ENCODE measurements around the gene COA8. TPM values are rescaled to one million over a fixed set of nuclear protein-coding genes. Genes with fewer than 3 reads are reported as not detected.

Gene COA8
- total and polyA plus RNA-seq, 2 donors: 22.3 to 39.2 TPM

- no peak overlapping the region for H3K4me3 ChIP-seq (ENCODE audit: low read length in 2 of 2)
- no peak overlapping the region for H3K27ac ChIP-seq (ENCODE audit: low read depth in 1 of 2, low read length in 1 of 2)
- DNase-seq (ENCODE audit: low read depth in 6 of 9, low spot score in 9 of 9): no peak
- 96% methylated on average over 17 of the region's 17 CpGs for WGBS
- H3K9me3 ChIP-seq (ENCODE audit: control insufficient read depth in 2 of 2, insufficient read depth in 1 of 2, low read length in 1 of 2): no peaks in the 10 kb centered on the region
- peaks cover 0 to 4% of the 10 kb centered on the region in 2 donors for H3K36me3 ChIP-seq (ENCODE audit: control insufficient read depth in 2 of 2, insufficient read depth in 2 of 2, low read length in 1 of 2)
- peaks cover 0 to 2% of the 10 kb centered on the region in 2 donors for H3K4me1 ChIP-seq (ENCODE audit: control insufficient read depth in 2 of 2, insufficient read depth in 2 of 2, low read length in 2 of 2)
- H3K27me3 ChIP-seq (ENCODE audit: control insufficient read depth in 2 of 2, insufficient read depth in 1 of 2, low read length in 1 of 2): peaks cover 0 to under 1% of the 10 kb centered on the region in 2 donors
These were observed 11.4 kb upstream of the COA8 start for GRCh38 chr14:103551338-103551762.

DNA sequence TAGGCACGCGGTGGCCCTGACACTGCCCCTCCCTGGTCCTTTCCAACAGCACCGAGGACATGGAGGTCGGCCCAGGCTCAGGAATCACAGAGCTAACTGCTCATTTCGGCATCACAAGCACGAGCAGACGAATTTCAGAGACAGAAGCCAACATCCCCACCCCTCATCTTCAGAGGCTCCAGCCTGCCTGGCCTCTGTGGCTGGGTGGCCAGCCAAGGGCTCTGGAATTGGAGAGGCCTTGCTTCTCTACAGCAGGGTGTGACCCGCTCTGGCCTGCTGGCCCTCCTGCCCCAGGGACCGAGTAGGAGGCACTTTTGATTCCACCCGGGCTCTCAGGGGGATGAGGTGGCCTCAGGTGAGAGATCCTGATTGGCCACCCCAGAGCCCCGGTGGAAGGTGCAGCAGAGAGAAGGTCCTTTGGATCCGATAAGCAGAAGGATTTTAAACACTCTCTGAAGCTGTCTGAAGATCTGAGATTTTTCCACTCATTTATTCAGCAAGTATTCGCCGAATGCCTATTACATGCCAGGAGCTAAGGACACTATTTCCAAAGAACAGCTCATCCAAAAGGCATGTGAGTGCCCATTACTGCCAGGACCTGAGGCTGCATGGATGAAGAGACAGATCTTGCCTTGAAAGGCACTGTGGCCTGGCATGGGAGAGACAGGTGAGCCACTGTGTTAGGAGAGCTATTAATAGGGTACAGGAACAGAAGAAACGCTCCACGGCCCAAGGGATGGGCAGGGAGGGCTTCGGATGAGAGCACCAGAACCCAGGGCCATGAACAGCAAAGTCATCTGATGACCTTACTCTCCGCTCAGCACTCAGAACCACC is 10.5 kb upstream of the COA8 start:
- Histone ChIP-seq H3K4me3 (ENCODE audit: low read length in 2 of 2) (no peak overlapping the region), H3K9me3 (ENCODE audit: control insufficient read depth in 2 of 2, insufficient read depth in 1 of 2, low read length in 1 of 2) (no peaks in the 10 kb centered on the region), H3K27ac (ENCODE audit: low read depth in 1 of 2, low read length in 1 of 2) (no peak overlapping the region), H3K36me3 (ENCODE audit: control insufficient read depth in 2 of 2, insufficient read depth in 2 of 2, low read length in 1 of 2) (peaks cover 0 to 6% of the 10 kb centered on the region in 2 donors), H3K4me1 (ENCODE audit: control insufficient read depth in 2 of 2, insufficient read depth in 2 of 2, low read length in 2 of 2) (no peaks in the 10 kb centered on the region), H3K27me3 (ENCODE audit: control insufficient read depth in 2 of 2, insufficient read depth in 1 of 2, low read length in 1 of 2) (no peaks in the 10 kb centered on the region)
- WGBS: 96% methylated on average over 18 of the region's 18 CpGs
- no peak for DNase-seq (ENCODE audit: low read depth in 6 of 9, low spot score in 9 of 9)

GRCh38 chr14:103552846-103553210 is 9.9 kb upstream of the COA8 start:
- Histone ChIP-seq H3K4me3 (ENCODE audit: low read length in 2 of 2) (no peak overlapping the region), H3K27me3 (ENCODE audit: control insufficient read depth in 2 of 2, insufficient read depth in 1 of 2, low read length in 1 of 2) (no peaks in the 10 kb centered on the region), H3K27ac (ENCODE audit: low read depth in 1 of 2, low read length in 1 of 2) (no peak overlapping the region), H3K4me1 (ENCODE audit: control insufficient read depth in 2 of 2, insufficient read depth in 2 of 2, low read length in 2 of 2) (no peaks in the 10 kb centered on the region), H3K36me3 (ENCODE audit: control insufficient read depth in 2 of 2, insufficient read depth in 2 of 2, low read length in 1 of 2) (peaks cover 0 to 9% of the 10 kb centered on the region in 2 donors), H3K9me3 (ENCODE audit: control insufficient read depth in 2 of 2, insufficient read depth in 1 of 2, low read length in 1 of 2) (no peaks in the 10 kb centered on the region)
- 97% methylated on average over 11 of the region's 11 CpGs for WGBS
- DNase-seq (ENCODE audit: low read depth in 6 of 9, low spot score in 9 of 9): no peak

- 97% methylated on average over 15 of the region's 15 CpGs for WGBS
- no peaks in the 10 kb centered on the region for H3K9me3 ChIP-seq (ENCODE audit: control insufficient read depth in 2 of 2, insufficient read depth in 1 of 2, low read length in 1 of 2)
- H3K36me3 ChIP-seq (ENCODE audit: control insufficient read depth in 2 of 2, insufficient read depth in 2 of 2, low read length in 1 of 2): peaks cover 12 to 33% of the 10 kb centered on the region in 2 donors
- DNase-seq (ENCODE audit: low read depth in 6 of 9, low spot score in 9 of 9): no peak
- H3K4me3 ChIP-seq (ENCODE audit: low read length in 2 of 2): no peak overlapping the region
- peaks cover under 1 to 2% of the 10 kb centered on the region in 2 donors for H3K4me1 ChIP-seq (ENCODE audit: control insufficient read depth in 2 of 2, insufficient read depth in 2 of 2, low read length in 2 of 2)
- H3K27me3 ChIP-seq (ENCODE audit: control insufficient read depth in 2 of 2, insufficient read depth in 1 of 2, low read length in 1 of 2): no peaks in the 10 kb centered on the region
- H3K27ac ChIP-seq (ENCODE audit: low read depth in 1 of 2, low read length in 1 of 2): no peak overlapping the region
These were observed 7.0 kb upstream of the COA8 start for GRCh38 chr14:103555559-103556337.

GRCh38 chr14:103556946-103557758 is 5.6 kb upstream of the COA8 start:
- Histone ChIP-seq H3K27me3 (ENCODE audit: control insufficient read depth in 2 of 2, insufficient read depth in 1 of 2, low read length in 1 of 2) (no peaks in the 10 kb centered on the region), H3K4me3 (ENCODE audit: low read length in 2 of 2) (no peak overlapping the region), H3K9me3 (ENCODE audit: control insufficient read depth in 2 of 2, insufficient read depth in 1 of 2, low read length in 1 of 2) (no peaks in the 10 kb centered on the region), H3K27ac (ENCODE audit: low read depth in 1 of 2, low read length in 1 of 2) (no peak overlapping the region), H3K36me3 (ENCODE audit: control insufficient read depth in 2 of 2, insufficient read depth in 2 of 2, low read length in 1 of 2) (peaks cover 12 to 35% of the 10 kb centered on the region in 2 donors), H3K4me1 (ENCODE audit: control insufficient read depth in 2 of 2, insufficient read depth in 2 of 2, low read length in 2 of 2) (peaks cover 9 to 11% of the 10 kb centered on the region in 2 donors)
- no peak for DNase-seq (ENCODE audit: low read depth in 6 of 9, low spot score in 9 of 9)
- WGBS: 95% methylated on average over 15 of the region's 15 CpGs

DNA sequence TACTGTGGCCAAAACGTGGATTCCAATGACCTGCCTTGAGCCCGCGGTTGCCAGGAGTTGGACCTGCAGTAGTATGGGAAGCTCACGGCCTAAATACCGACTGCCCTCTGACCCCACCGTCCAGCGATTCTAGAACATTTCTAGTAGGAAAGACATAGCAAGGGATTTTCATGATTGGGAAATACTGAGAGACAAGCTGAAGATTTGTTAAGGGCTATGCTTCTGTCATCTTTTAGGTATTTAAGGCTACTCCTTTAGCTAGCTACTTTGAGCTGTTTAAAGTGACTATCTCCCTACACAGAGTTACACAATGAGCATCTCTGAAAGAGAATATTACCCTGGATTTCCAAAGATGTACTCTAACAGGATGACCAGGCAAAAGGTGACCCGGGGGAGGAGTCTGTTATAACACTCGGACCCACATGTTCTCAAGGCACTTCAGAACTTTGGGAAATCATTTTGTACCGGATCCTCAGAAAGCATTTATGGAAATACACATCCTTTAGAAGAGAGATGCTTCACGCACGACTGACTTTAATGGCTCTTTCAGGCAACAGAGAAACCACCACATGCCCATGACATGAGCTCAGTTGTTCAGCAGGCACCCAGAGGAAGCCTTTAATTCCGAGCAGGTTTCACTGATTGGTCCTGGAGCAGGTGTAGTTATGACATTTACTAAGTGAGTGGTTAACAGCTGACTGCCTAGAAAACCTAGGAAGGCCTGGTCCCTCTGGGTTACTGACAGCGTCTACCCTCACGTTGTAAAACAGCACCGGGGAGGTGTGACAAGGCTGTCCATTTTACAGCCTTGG is 4.5 kb upstream of the COA8 start:
- Histone ChIP-seq H3K9me3 (ENCODE audit: control insufficient read depth in 2 of 2, insufficient read depth in 1 of 2, low read length in 1 of 2) (no peaks in the 10 kb centered on the region), H3K27me3 (ENCODE audit: control insufficient read depth in 2 of 2, insufficient read depth in 1 of 2, low read length in 1 of 2) (no peaks in the 10 kb centered on the region), H3K27ac (ENCODE audit: low read depth in 1 of 2, low read length in 1 of 2) (no peak overlapping the region), H3K4me1 (ENCODE audit: control insufficient read depth in 2 of 2, insufficient read depth in 2 of 2, low read length in 2 of 2) (peaks cover 9 to 11% of the 10 kb centered on the region in 2 donors), H3K36me3 (ENCODE audit: control insufficient read depth in 2 of 2, insufficient read depth in 2 of 2, low read length in 1 of 2) (peaks cover 12 to 35% of the 10 kb centered on the region in 2 donors), H3K4me3 (ENCODE audit: low read length in 2 of 2) (no peak overlapping the region)
- 97% methylated on average over 16 of the region's 16 CpGs for WGBS
- no peak for DNase-seq (ENCODE audit: low read depth in 6 of 9, low spot score in 9 of 9)

- no peaks in the 10 kb centered on the region for H3K9me3 ChIP-seq (ENCODE audit: control insufficient read depth in 2 of 2, insufficient read depth in 1 of 2, low read length in 1 of 2)
- WGBS: 95% methylated on average over 9 of the region's 9 CpGs
- no peak for DNase-seq (ENCODE audit: low read depth in 6 of 9, low spot score in 9 of 9)
- peaks cover 9 to 18% of the 10 kb centered on the region in 2 donors for H3K4me1 ChIP-seq (ENCODE audit: control insufficient read depth in 2 of 2, insufficient read depth in 2 of 2, low read length in 2 of 2)
- no peak overlapping the region for H3K4me3 ChIP-seq (ENCODE audit: low read length in 2 of 2)
- no peak overlapping the region for H3K27ac ChIP-seq (ENCODE audit: low read depth in 1 of 2, low read length in 1 of 2)
- H3K27me3 ChIP-seq (ENCODE audit: control insufficient read depth in 2 of 2, insufficient read depth in 1 of 2, low read length in 1 of 2): no peaks in the 10 kb centered on the region
- peaks cover 12 to 35% of the 10 kb centered on the region in 2 donors for H3K36me3 ChIP-seq (ENCODE audit: control insufficient read depth in 2 of 2, insufficient read depth in 2 of 2, low read length in 1 of 2)
These were observed 3.0 kb upstream of the COA8 start for GRCh38 chr14:103559766-103560165.

GRCh38 chr14:103560691-103561090 is 2.1 kb upstream of the COA8 start:
- H3K27ac ChIP-seq (ENCODE audit: low read depth in 1 of 2, low read length in 1 of 2): no peak overlapping the region
- no peak overlapping the region for H3K4me3 ChIP-seq (ENCODE audit: low read length in 2 of 2)
- H3K4me1 ChIP-seq (ENCODE audit: control insufficient read depth in 2 of 2, insufficient read depth in 2 of 2, low read length in 2 of 2): peaks cover 9 to 18% of the 10 kb centered on the region in 2 donors
- WGBS: 83% methylated on average over 8 of the region's 8 CpGs
- DNase-seq (ENCODE audit: low read depth in 6 of 9, low spot score in 9 of 9): no peak
- no peaks in the 10 kb centered on the region for H3K9me3 ChIP-seq (ENCODE audit: control insufficient read depth in 2 of 2, insufficient read depth in 1 of 2, low read length in 1 of 2)
- H3K27me3 ChIP-seq (ENCODE audit: control insufficient read depth in 2 of 2, insufficient read depth in 1 of 2, low read length in 1 of 2): no peaks in the 10 kb centered on the region
- H3K36me3 ChIP-seq (ENCODE audit: control insufficient read depth in 2 of 2, insufficient read depth in 2 of 2, low read length in 1 of 2): peaks cover 12 to 34% of the 10 kb centered on the region in 2 donors
